Endothelial cell of umbilical vein (primary cell): ENCODE results near the gene HIVEP3. TPM values are rescaled to one million over a fixed set of nuclear protein-coding genes. Genes with fewer than 3 reads are reported as not detected.

ENCODE experiments used
- BruUV-seq: library from RNA; stranded (reverse); fragments of 400-500 nt; replicated peaks from 2 replicates; lab custom pipeline; 2021; lab: Mats Ljungman, UMichigan
- CTCF ChIA-PET: fragments of 300-600, 350-600 bp; sonication (Branson Sonifier 250); formaldehyde crosslinking; loops from one replicate; lab custom pipeline; 2021; ENCODE audit warnings: antibody characterized with exemption, inconsistent platforms; lab: Charles Lee
- POLR2A ChIA-PET: fragments of 300-600, 350-600 bp; sonication (Branson Sonifier 250); formaldehyde crosslinking; loops from one replicate; lab custom pipeline; 2021; ENCODE audit warnings: antibody characterized with exemption, inconsistent platforms; lab: Charles Lee
- DNase-seq: peaks from one replicate; pipeline ENCODE4 v3.0.0-alpha.2; 2011; ENCODE audit warnings: low read depth, low spot score
- FAIRE-seq: peaks from 2 replicates; lab custom pipeline; 2011; peaks lifted over from hg19 to GRCh38; lab: Jason Lieb, UNC
- H2AFZ ChIP-seq: 2 replicates; pipeline ENCODE4 v1.6.0; 2012; ENCODE audit warnings: low read depth, low read length, control low read depth, inconsistent platforms
- H3K27ac ChIP-seq: 2 replicates; pipeline ENCODE4 v1.5.1; 2011; ENCODE audit warnings: low read depth, mild to moderate bottlenecking, control low read depth, low read length, moderate library complexity; ENCODE audit not compliant: insufficient read depth
- H3K27me3 ChIP-seq, 2 experiments: 2 replicates each; pipeline versions ENCODE4 v1.6.0 to v1.6.1; 2011; ENCODE audit warnings: low read length in 2 of 2, mixed read lengths in 1 of 2; ENCODE audit not compliant: control insufficient read depth in 2 of 2, insufficient read depth in 2 of 2
- H3K36me3 ChIP-seq, 2 experiments: 2 replicates in 1 of 2; 3 replicates in 1 of 2; pipeline ENCODE4 v1.5.1; 2011; ENCODE audit warnings: low read length in 2 of 2, mild to moderate bottlenecking in 1 of 2, moderate library complexity in 1 of 2; ENCODE audit not compliant: control insufficient read depth in 2 of 2, insufficient read depth in 2 of 2; ENCODE audit errors: extremely low read depth in 1 of 2
- H3K4me1 ChIP-seq: 3 replicates; pipeline ENCODE4 v1.5.1; 2011; ENCODE audit warnings: mild to moderate bottlenecking, low read length; ENCODE audit not compliant: control insufficient read depth, insufficient read depth; ENCODE audit errors: extremely low read depth
- H3K4me2 ChIP-seq: 2 replicates; pipeline ENCODE4 v1.6.1; 2011; ENCODE audit warnings: low read length, control low read depth, mixed read lengths; ENCODE audit not compliant: insufficient read depth
- H3K4me3 ChIP-seq, 3 experiments: fragments of 200-600 bp in 1 of 3; sonication (generic), shearing (Covaris generic) in 1 of 3; replicated peaks in 1 of 3; 2 replicates each; pipeline ENCODE4 v1.5.1; 2011 to 2016; ENCODE audit warnings: control low read depth in 3 of 3, low read length in 3 of 3, mild to moderate bottlenecking in 2 of 3, inconsistent platforms in 1 of 3, low read depth in 1 of 3, moderate library complexity in 1 of 3; ENCODE audit not compliant: insufficient read depth in 1 of 3
- H3K79me2 ChIP-seq: 2 replicates; pipeline ENCODE4 v1.6.0; 2012; ENCODE audit warnings: low read length, inconsistent platforms; ENCODE audit not compliant: control insufficient read depth, insufficient read depth
- H3K9ac ChIP-seq: replicated peaks from 2 replicates; pipeline ENCODE3; 2011; ENCODE audit warnings: low read length, control low read depth; ENCODE audit not compliant: insufficient read depth; ENCODE audit errors: extremely low read depth
- H3K9me1 ChIP-seq: replicated peaks from 3 replicates; pipeline ENCODE4 v1.6.0; 2011; ENCODE audit warnings: mild to moderate bottlenecking, low read length; ENCODE audit not compliant: control insufficient read depth, insufficient read depth; ENCODE audit errors: extremely low read depth
- H3K9me3 ChIP-seq: replicated peaks from 2 replicates; pipeline ENCODE4 v1.5.1; 2012; ENCODE audit warnings: low read length, inconsistent platforms; ENCODE audit not compliant: control insufficient read depth, insufficient read depth
- H4K20me1 ChIP-seq: replicated peaks from 2 replicates; pipeline ENCODE3; 2011; ENCODE audit warnings: mild to moderate bottlenecking, low read length; ENCODE audit not compliant: control insufficient read depth, insufficient read depth; ENCODE audit errors: extremely low read depth
- CTCF ChIP-seq, 2 donors: IDR thresholded peaks; 1 replicate in 1 of 2; 2 replicates in 1 of 2; pipeline ENCODE4 v1.5.1; 2011; ENCODE audit warnings: low read length in 2 of 2, mild to moderate bottlenecking in 2 of 2, moderate library complexity in 2 of 2, control low read depth in 1 of 2, inconsistent platforms in 1 of 2, low read depth in 1 of 2; ENCODE audit not compliant: insufficient read depth in 1 of 2; ENCODE audit errors: extremely low read depth in 1 of 2
- EZH2 ChIP-seq: IDR thresholded peaks from 2 replicates; pipeline ENCODE4 v1.6.1; 2012; ENCODE audit warnings: borderline replicate concordance, low read depth, mild to moderate bottlenecking, moderate library complexity, low read length, inconsistent platforms; ENCODE audit not compliant: severe bottlenecking
- FOS ChIP-seq: IDR thresholded peaks from 2 replicates; pipeline ENCODE4 v1.6.1; 2011; ENCODE audit warnings: mild to moderate bottlenecking, low read length, moderate library complexity, borderline replicate concordance; ENCODE audit not compliant: insufficient read depth
- GATA2 ChIP-seq: IDR thresholded peaks from 2 replicates; pipeline ENCODE4 v1.7.0; 2011; ENCODE audit warnings: low read depth, mild to moderate bottlenecking, moderate library complexity, mixed read lengths, low read length; ENCODE audit not compliant: insufficient read length, insufficient read depth
- JUN ChIP-seq: IDR thresholded peaks from 2 replicates; pipeline ENCODE4 v1.6.1; 2011; ENCODE audit warnings: borderline replicate concordance, low read depth; ENCODE audit not compliant: insufficient read length, insufficient read depth
- MAX ChIP-seq: IDR thresholded peaks from 2 replicates; pipeline ENCODE4 v1.6.1; 2011; ENCODE audit not compliant: insufficient read depth, insufficient read length
- MYC ChIP-seq: IDR thresholded peaks from one replicate; pipeline ENCODE4 v1.6.1; 2011; ENCODE audit warnings: mild to moderate bottlenecking, low read depth, low read length
- POLR2A ChIP-seq: IDR thresholded peaks from 2 replicates; pipeline ENCODE4 v1.6.1; 2012; ENCODE audit warnings: low read depth, mild to moderate bottlenecking, control low read depth, low read length
- POLR2AphosphoS5 ChIP-seq: IDR thresholded peaks from 2 replicates; pipeline ENCODE4 v1.6.1; 2012; ENCODE audit warnings: low read depth, mild to moderate bottlenecking, control low read depth, low read length, moderate library complexity; ENCODE audit not compliant: insufficient read depth
- dilution Hi-C: fragments of 300-500 bp; cut with MboI; formaldehyde crosslinking; loops from one replicate; pipeline ENCODE4 v1.15.0; 2019; ENCODE audit warnings: low sequenced_read_pairs; ENCODE audit not compliant: extremely low pct_ligation_motif_present
- intact Hi-C: fragments of 100-400 bp; cut with micrococcal nuclease; formaldehyde crosslinking; loops from one replicate; pipeline ENCODE4 v1.10.0; 2022
- polyA plus RNA-seq, 4 experiments: library from polyadenylated mRNA; depleted of rRNA in 3 of 4; stranded (reverse) in 3 of 4; unstranded in 1 of 4; fragments of >200 nt; gene quantifications; 2 replicates each; pipeline versions ENCODE4 v1.2.1 to v1.2.3, GENCODE V29; 2011 to 2012; ENCODE audit warnings: missing spikeins in 1 of 4
- total RNA-seq: library from RNA; stranded (reverse); gene quantifications from 2 replicates; pipeline ENCODE4 v1.2.3, GENCODE V29; 2021

Gene HIVEP3
- total and polyA plus RNA-seq, 2 donors (not counting 3 experiments of a cell fraction or from before 2014, with no cell fraction given), result 3.4 to 4.0 TPM

DNA sequence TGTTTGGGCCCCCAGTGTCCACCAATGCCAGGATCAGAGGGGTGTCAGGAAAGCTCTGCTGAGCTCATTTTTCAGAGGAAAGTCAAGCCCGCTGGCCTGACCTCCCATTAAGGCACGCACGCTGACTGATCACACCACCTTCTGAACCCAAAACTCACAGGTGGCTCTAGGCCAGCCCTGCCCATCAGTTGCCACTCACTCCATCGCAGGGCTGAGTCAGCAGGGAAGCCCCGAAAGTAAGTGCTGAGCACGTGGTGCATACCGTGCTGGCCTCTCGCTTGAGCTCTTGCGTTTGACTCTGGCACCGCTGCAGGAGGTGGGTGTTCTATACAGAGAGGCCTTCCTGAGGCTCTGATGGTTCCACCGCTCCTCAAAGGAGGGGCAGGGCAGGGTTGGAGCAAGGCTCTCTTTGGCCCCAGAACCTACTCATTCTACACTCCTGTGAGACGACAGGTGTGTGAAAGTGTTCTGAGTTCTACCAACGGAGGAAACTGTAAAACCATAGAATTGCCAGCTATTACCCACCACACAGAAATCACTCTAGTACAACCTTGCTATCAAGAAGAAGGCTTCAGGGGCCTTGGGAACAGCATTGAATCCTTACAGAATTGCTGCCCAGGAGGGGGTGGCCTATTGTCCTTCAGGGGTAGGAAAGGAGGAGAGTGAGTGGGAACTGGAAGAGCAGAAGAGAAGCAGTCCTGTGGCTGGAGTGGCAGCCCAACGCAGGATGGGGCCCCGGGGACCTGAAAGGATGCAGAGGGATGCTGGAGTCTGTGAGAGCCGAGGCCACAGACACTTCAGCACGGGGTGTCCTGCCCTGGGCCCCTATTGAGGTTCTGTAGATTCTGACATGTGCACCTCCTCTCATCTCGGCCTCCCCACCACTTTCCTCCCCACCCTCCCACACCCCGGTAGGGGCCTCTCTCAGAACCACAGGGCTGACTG is 219.5 kb downstream of the HIVEP3 start:
- no peaks in the 10 kb centered on the region for H3K36me3 ChIP-seq
- TF ChIP-seq EZH2 (no peak), JUN (no peak), CTCF (IDR thresholded peaks at IDR 0.05; ENCODE audit: extremely low read depth in 1 of 2, insufficient read depth in 1 of 2, low read depth in 1 of 2, low read length in 2 of 2) (no peak), MAX (no peak), MYC (no peak), POLR2AphosphoS5 (no peak), FOS (no peak), GATA2 (no peak), POLR2A (no peak)
- H3K9ac ChIP-seq, result no peak overlapping the region
- no peak overlapping the region for H2AFZ ChIP-seq
- no peaks in the 10 kb centered on the region for H3K79me2 ChIP-seq
- H3K4me1 ChIP-seq, result no peaks in the 10 kb centered on the region
- H3K27me3 ChIP-seq, result no peaks in the 10 kb centered on the region
- H3K9me3 ChIP-seq, result no peaks in the 10 kb centered on the region
- ChIA-PET CTCF (interaction anchor here (0.9 kb wide), 1 partner anchor 16 kb away, joined by 4 read pairs; no protein-coding TSS in a partner anchor), POLR2A (no interaction called here)
- H4K20me1 ChIP-seq, result no peaks in the 10 kb centered on the region
- BruUV-seq, result no TSS peak
- dilution Hi-C loops, result no loop called here
- FAIRE-seq (no peak), DNase-seq (no peak)
- H3K4me3 ChIP-seq, result no peak overlapping the region
- H3K9me1 ChIP-seq, result no peaks in the 10 kb centered on the region
- no peak overlapping the region for H3K27ac ChIP-seq
- intact Hi-C loops, result no loop called here
- H3K4me2 ChIP-seq, result no peak overlapping the region
